Measurements from ENCODE around the gene UBE2QL1. TPM values are rescaled to one million over a fixed set of nuclear protein-coding genes. Genes with fewer than 3 reads are reported as not detected.
A peak's percentile ranks its signal among the peaks of the same experiment; 100 is the strongest.

Gene UBE2QL1
- total RNA-seq, 1 donor from 2014 or later = not detected

- DNase-seq (ENCODE audit: low read depth) (no peak), FAIRE-seq (no peak)
- H3K27me3 ChIP-seq (ENCODE audit: control insufficient read depth, insufficient read depth, low read length) = no peaks in the 10 kb centered on the region
- H3K36me3 ChIP-seq (ENCODE audit: control insufficient read depth, insufficient read depth, low read length) = no peaks in the 10 kb centered on the region
- TF ChIP-seq CTCF (IDR thresholded peaks at IDR 0.05; ENCODE audit: insufficient read depth, low read length, severe bottlenecking) = no peak
- no peak overlapping the region for H3K4me3 ChIP-seq (ENCODE audit: low read depth, low read length)
Observed at GRCh38 chr5:6525422-6525821, 76.8 kb downstream of the UBE2QL1 start.

GRCh38 chr5:6525910-6526309, 77.3 kb downstream of the UBE2QL1 start:
- FAIRE-seq (no peak), DNase-seq (ENCODE audit: low read depth) (peak; percentile 1)
- no peaks in the 10 kb centered on the region for H3K27me3 ChIP-seq (ENCODE audit: control insufficient read depth, insufficient read depth, low read length)
- TF ChIP-seq CTCF (IDR thresholded peaks at IDR 0.05; ENCODE audit: insufficient read depth, low read length, severe bottlenecking) = no peak
- H3K36me3 ChIP-seq (ENCODE audit: control insufficient read depth, insufficient read depth, low read length) = no peaks in the 10 kb centered on the region
- H3K4me3 ChIP-seq (ENCODE audit: low read depth, low read length) = no peak overlapping the region

- FAIRE-seq (no peak), DNase-seq (ENCODE audit: low read depth) (no peak)
- TF ChIP-seq CTCF (IDR thresholded peaks at IDR 0.05; ENCODE audit: insufficient read depth, low read length, severe bottlenecking) = no peak
- no peaks in the 10 kb centered on the region for H3K36me3 ChIP-seq (ENCODE audit: control insufficient read depth, insufficient read depth, low read length)
- H3K27me3 ChIP-seq (ENCODE audit: control insufficient read depth, insufficient read depth, low read length) = no peaks in the 10 kb centered on the region
- H3K4me3 ChIP-seq (ENCODE audit: low read depth, low read length) = no peak overlapping the region
Observed at GRCh38 chr5:6527749-6528455, 79.2 kb downstream of the UBE2QL1 start.

- H3K27me3 ChIP-seq (ENCODE audit: control insufficient read depth, insufficient read depth, low read length) = no peaks in the 10 kb centered on the region
- TF ChIP-seq CTCF (IDR thresholded peaks at IDR 0.05; ENCODE audit: insufficient read depth, low read length, severe bottlenecking) = no peak
- DNase-seq (ENCODE audit: low read depth) (no peak), FAIRE-seq (no peak)
- H3K4me3 ChIP-seq (ENCODE audit: low read depth, low read length) = no peak overlapping the region
- H3K36me3 ChIP-seq (ENCODE audit: control insufficient read depth, insufficient read depth, low read length) = no peaks in the 10 kb centered on the region
Observed at GRCh38 chr5:6535594-6535993, 86.9 kb downstream of the UBE2QL1 start.

- DNase-seq (ENCODE audit: low read depth) (no peak), FAIRE-seq (no peak)
- no peak for TF ChIP-seq CTCF (IDR thresholded peaks at IDR 0.05; ENCODE audit: insufficient read depth, low read length, severe bottlenecking)
- Histone ChIP-seq H3K27me3 (ENCODE audit: control insufficient read depth, insufficient read depth, low read length) (no peaks in the 10 kb centered on the region), H3K36me3 (ENCODE audit: control insufficient read depth, insufficient read depth, low read length) (no peaks in the 10 kb centered on the region), H3K4me3 (ENCODE audit: low read depth, low read length) (no peak overlapping the region)
Observed at GRCh38 chr5:6539060-6539459, 90.4 kb downstream of the UBE2QL1 start.

Data from bronchial epithelial cell (primary cell).